GM12864 (cell line): Measurements from ENCODE around the gene MIER2.

Experiments used
- DNase-seq: peaks from one replicate; pipeline ENCODE4 v3.0.0-alpha.2; 2011; ENCODE audit warnings: low read depth
- H3K4me3 ChIP-seq: 2 replicates; pipeline ENCODE4 v1.5.1; 2011; ENCODE audit warnings: mild to moderate bottlenecking, low read depth, low read length, control low read depth
- TF ChIP-seq, protein P1 (sequence below): IDR thresholded peaks from 2 replicates; pipeline ENCODE4 v1.5.1; 2011; ENCODE audit warnings: low read depth, mild to moderate bottlenecking, moderate library complexity, low read length, control low read depth, inconsistent platforms; ENCODE audit errors: missing control alignments

The MIER2 gene

DNA sequence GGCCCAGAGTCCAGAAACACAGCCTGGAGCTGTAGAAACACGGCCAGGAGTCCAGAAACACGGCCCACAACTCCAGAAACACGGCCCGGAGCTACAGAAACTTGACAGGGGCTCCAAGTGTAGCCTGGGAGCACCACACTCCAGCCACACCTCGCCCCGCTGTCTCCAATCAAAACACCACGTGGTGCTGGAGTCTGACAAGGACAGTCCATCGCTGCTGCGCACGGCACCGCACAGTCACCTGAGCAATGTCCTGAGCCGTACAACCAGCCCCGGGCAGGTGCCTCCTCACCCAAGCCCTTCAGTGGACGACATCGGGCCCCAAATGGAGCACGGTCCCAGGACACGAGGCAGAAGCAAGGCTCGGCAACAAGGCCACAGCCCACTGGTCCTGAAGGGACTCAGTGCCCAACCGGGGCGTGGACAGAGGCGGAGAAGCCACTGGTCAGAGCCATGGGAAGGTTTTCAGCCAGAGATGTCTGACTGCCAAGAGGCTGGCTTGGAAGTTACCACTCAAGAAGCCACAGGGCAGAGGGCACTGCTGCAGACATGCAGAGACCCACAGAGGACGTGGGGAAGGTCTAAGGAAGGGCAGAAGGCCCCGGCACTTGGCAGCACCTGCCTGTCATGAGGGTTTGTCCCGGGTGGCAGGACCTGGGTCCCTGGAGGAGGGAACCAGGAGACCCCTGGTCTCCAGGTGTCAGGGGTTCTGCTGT, 33.7 kb downstream of the MIER2 start:
- TF ChIP-seq, protein P1, sequence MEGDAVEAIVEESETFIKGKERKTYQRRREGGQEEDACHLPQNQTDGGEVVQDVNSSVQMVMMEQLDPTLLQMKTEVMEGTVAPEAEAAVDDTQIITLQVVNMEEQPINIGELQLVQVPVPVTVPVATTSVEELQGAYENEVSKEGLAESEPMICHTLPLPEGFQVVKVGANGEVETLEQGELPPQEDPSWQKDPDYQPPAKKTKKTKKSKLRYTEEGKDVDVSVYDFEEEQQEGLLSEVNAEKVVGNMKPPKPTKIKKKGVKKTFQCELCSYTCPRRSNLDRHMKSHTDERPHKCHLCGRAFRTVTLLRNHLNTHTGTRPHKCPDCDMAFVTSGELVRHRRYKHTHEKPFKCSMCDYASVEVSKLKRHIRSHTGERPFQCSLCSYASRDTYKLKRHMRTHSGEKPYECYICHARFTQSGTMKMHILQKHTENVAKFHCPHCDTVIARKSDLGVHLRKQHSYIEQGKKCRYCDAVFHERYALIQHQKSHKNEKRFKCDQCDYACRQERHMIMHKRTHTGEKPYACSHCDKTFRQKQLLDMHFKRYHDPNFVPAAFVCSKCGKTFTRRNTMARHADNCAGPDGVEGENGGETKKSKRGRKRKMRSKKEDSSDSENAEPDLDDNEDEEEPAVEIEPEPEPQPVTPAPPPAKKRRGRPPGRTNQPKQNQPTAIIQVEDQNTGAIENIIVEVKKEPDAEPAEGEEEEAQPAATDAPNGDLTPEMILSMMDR = no peak
- no peak overlapping the region for H3K4me3 ChIP-seq
- no peak for DNase-seq

DNA sequence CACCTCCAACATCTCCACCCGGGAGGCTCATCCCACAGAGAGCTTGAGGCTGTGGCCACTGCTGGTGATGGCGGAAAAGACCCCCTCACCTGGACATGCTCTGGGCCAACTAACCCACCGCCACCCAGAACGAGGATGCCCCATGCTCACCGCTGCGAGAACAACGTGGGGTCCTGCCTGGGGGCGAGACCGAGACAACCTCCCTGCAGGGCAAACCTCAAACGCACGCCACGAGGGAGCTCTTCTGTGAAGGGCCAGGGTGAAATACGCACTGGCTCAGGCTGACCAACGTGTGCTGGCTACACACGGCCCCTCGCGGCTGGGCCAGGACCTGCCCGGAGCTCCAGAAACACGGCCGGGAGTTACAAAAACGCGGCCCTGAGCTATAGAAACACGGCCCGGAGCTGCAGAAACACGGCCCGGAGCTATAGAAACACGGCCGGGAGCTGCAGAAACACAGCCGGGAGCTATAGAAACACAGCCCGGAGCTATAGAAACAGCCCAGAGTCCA, 34.4 kb downstream of the MIER2 start:
- TF ChIP-seq, protein P1 = no peak
- no peak for DNase-seq
- no peak overlapping the region for H3K4me3 ChIP-seq

DNA sequence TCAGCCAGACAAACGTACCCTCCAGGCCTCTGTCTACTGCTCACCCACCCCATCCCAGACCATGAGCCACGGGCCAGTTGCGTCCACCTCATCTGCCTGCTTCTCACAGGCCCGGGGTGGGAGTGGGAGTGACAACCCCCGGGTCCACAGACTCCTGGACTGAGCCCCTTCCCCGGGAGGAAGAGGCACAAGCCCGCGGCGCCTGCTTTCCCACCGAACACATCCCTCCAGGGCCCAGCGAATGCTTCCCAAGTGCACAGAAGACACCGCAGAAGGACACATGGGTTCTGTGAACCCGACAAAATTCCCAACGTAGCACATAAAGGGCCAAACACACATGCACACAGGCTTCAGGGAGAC, 35.4 kb downstream of the MIER2 start:
- H3K4me3 ChIP-seq = no peak overlapping the region
- TF ChIP-seq, protein P1 = no peak
- no peak for DNase-seq

DNA sequence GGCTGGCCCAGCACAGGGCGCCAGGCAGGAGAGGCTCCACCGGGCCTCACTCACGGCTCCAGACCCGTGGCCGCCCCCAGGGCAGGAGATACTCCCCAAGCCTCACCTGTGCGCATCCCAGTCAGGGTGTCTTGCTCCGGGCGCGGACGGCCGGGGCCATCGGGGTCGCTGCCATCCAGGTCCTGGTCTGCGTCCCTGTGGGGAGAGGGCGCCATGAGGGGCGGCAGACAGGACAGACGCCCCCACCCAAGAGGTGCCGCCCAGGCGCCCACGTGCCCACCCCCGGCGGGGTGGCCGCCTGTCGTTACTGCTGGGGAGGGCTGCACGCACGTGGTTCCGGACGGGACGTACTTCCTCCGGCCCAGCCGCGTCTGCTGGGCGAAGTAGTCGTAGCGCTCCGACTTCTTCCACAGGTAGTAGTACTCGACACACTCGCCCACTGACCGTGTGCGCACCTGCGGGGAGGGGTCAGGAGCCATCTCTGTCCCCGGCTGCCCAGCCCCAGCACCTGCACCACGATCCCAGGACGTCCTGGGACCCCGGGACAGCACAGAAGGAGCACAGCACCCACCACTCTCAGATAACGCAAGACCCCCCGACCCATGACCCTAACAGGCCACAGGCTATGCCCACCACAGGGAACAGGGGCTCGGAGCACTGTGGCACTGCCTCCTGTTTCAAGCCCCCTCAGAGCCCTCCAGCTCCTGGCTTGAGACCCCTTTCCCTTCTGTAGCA, 36.0 kb downstream of the MIER2 start:
- H3K4me3 ChIP-seq = no peak overlapping the region
- no peak for DNase-seq
- TF ChIP-seq, protein P1 = no peak

DNA sequence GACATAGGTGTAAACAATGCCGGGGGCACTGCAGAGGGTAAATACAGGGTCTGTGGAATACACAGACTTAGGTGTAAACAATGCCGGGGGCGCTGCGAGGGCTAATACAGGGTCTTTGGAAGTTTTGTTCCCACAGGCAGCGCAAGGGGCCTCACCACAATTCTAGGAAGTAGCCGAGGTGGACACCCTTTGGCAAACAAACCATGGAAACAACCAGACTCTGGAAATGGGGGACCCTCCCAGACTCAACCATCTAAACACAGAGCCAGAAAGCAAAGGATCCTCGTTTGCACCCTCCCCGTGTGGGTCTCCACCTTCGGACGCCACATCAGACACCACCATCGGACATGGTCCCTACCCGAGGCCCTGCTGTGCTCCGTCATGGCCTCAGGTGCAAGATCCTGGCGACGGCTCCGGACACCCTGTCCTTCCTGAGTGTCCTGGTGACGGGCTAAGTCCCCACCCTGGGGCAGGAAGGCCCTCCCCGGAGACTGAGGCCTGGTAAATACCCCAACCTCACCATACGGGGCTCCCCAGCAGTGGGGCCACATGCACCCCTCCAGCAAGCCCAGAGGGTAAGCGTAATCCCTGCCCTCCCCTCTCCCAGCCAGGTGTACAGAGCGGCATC, 36.7 kb downstream of the MIER2 start:
- H3K4me3 ChIP-seq = no peak overlapping the region
- DNase-seq = no peak
- TF ChIP-seq, protein P1 = no peak

DNA sequence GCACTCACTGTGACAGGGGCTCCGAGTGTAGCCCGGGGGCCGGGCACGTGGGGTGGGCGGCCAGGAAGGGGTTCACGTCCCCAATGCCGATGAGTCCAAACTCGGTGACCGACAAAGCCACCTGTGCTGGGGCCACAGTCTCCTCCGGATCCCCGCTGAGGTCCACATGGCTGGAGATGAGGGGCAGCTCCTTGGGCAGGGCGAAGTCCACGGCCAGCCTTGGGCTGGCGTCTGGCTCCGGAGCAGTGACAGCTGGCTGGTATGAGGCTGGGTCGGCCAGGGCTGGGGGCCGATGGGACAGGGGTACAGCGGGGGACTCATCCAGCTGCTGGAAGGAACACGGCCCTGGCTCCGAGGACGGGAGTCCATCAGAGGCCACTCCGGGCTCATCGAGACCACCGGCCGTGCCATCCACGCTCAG, 37.5 kb downstream of the MIER2 start:
- H3K4me3 ChIP-seq = no peak overlapping the region
- TF ChIP-seq, protein P1 = no peak

More for the DNA sequence above, 37.5 kb downstream of the MIER2 start:
- DNase-seq = no peak
